SK-N-DZ (cell line): ENCODE measurements around the gene CR2. TPM values are rescaled to one million over a fixed set of nuclear protein-coding genes. Genes with fewer than 3 reads are reported as not detected.
"Not testable (repeated sequence)": the region's sequence is repeated elsewhere in the genome, so short reads cannot be mapped to it uniquely, and the experiment has no call there.

Experiments
- DNase-seq: peaks from one replicate; pipeline ENCODE4 v3.0.0-alpha.2; 2015; ENCODE audit warnings: low spot score
- polyA plus RNA-seq, 2 experiments: library from polyadenylated mRNA; depleted of rRNA; stranded (reverse); fragments of >200 nt; gene quantifications; 2 replicates each; pipeline ENCODE4 v1.2.3, GENCODE V29; 2014

The CR2 gene
- not detected in 2 replicates for polyA plus RNA-seq (2014; cell fraction: cytosol; rRNA removed)
- not detected in 2 replicates for polyA plus RNA-seq (2014; cell fraction: nucleus; rRNA removed)

- DNase-seq, result no peak
Measured at GRCh38 chr1:207454046-207454964, at the start of gene CR2. Gene CR2, plus strand, starts transcription at chr1:207454328. Its CDS starts 91 bp downstream, at chr1:207454419.

- DNase-seq, result peak; percentile 36
Measured at GRCh38 chr1:207404849-207405525, 49.1 kb upstream of the CR2 start.

GRCh38 chr1:207405814-207406213, 48.3 kb upstream of the CR2 start:
- no peak for DNase-seq

GRCh38 chr1:207407655-207408260, 46.4 kb upstream of the CR2 start:
- DNase-seq, result no peak

- no peak for DNase-seq
Measured at GRCh38 chr1:207412845-207413244, 41.3 kb upstream of the CR2 start.

- DNase-seq, result no peak
Measured at GRCh38 chr1:207414606-207415108, 39.5 kb upstream of the CR2 start.

GRCh38 chr1:207417076-207417475, 37.1 kb upstream of the CR2 start:
- no peak for DNase-seq

GRCh38 chr1:207418351-207418750, 35.8 kb upstream of the CR2 start:
- DNase-seq, result no peak

GRCh38 chr1:207420109-207420508, 34.0 kb upstream of the CR2 start:
- no peak for DNase-seq

- DNase-seq, result no peak
Measured at GRCh38 chr1:207421078-207421477, 33.0 kb upstream of the CR2 start.

GRCh38 chr1:207423560-207424292, 30.4 kb upstream of the CR2 start:
- DNase-seq, result no peak

GRCh38 chr1:207424570-207425131, 29.5 kb upstream of the CR2 start:
- DNase-seq, result no peak

- no peak for DNase-seq
Measured at GRCh38 chr1:207427832-207428585, 26.1 kb upstream of the CR2 start.

- DNase-seq, result no peak
Measured at GRCh38 chr1:207428783-207429182, 25.3 kb upstream of the CR2 start.

GRCh38 chr1:207429963-207430362, 24.2 kb upstream of the CR2 start:
- DNase-seq, result no peak

GRCh38 chr1:207430602-207431001, 23.5 kb upstream of the CR2 start:
- no peak for DNase-seq

- DNase-seq, result no peak
Measured at GRCh38 chr1:207431508-207431907, 22.6 kb upstream of the CR2 start.

- no peak for DNase-seq
Measured at GRCh38 chr1:207433435-207433834, 20.7 kb upstream of the CR2 start.

GRCh38 chr1:207436746-207437145, 17.4 kb upstream of the CR2 start:
- not testable (repeated sequence) for DNase-seq

- no peak for DNase-seq
Measured at GRCh38 chr1:207440626-207441025, 13.5 kb upstream of the CR2 start.
